Measurements from ENCODE around the gene GNG13.
"Not testable (repeated sequence)": the region's sequence is repeated elsewhere in the genome, so short reads cannot be mapped to it uniquely, and the experiment has no call there.

Gene GNG13

GRCh38 chr16:760545-761343 lies 39.8 kb downstream of the GNG13 start, which contains the start of gene MSLN:
TSS of gene MSLN (plus strand) at chr16:760734. CDS start at chr16:762681, 1,947 bp downstream.
- DNase-seq = no peak

GRCh38 chr16:760065-760464 lies 40.5 kb downstream of the GNG13 start:
- no peak for DNase-seq

GRCh38 chr16:759110-759910 lies 41.2 kb downstream of the GNG13 start:
- DNase-seq = no peak

- DNase-seq = no peak
Measured at GRCh38 chr16:756428-756827, 44.1 kb downstream of the GNG13 start.

- no peak for DNase-seq
Measured at GRCh38 chr16:754656-755055, 45.9 kb downstream of the GNG13 start.

- DNase-seq = not testable (repeated sequence)
Measured at GRCh38 chr16:754121-754607, 46.4 kb downstream of the GNG13 start.

- no peak for DNase-seq
Measured at GRCh38 chr16:752007-752312, 48.6 kb downstream of the GNG13 start.

- DNase-seq = no peak
Measured at GRCh38 chr16:751152-752006, 49.2 kb downstream of the GNG13 start.

- no peak for DNase-seq
Measured at GRCh38 chr16:750485-750884, 50.0 kb downstream of the GNG13 start.

GRCh38 chr16:749010-749409 lies 51.5 kb downstream of the GNG13 start:
- no peak for DNase-seq

Data from NCI-H774 (cell line).